22Rv1 (cell line): ENCODE results near the gene SLC1A2.

Source experiments
- CTCF ChIP-seq: fragments of 450-650 bp; IDR thresholded peaks from 2 replicates; pipeline ENCODE4 v1.5.1; 2017; ENCODE audit warnings: mild to moderate bottlenecking
- ZFX ChIP-seq: fragments of 450-650 bp; IDR thresholded peaks from 2 replicates; pipeline ENCODE4 v1.6.1; 2017; ENCODE audit warnings: antibody characterized with exemption, borderline replicate concordance

- TF ChIP-seq CTCF (no peak), ZFX (no peak)
These were observed 159.8 kb downstream of the SLC1A2 start for GRCh38 chr11:35259529-35259928.
